Measurements from ENCODE around the gene ANKS1B. TPM values are rescaled to one million over a fixed set of nuclear protein-coding genes. Genes with fewer than 3 reads are reported as not detected.

ANKS1B gene
- total RNA-seq, 2 experiments from 2014 or later = 0.96 to 1.1 TPM

DNA sequence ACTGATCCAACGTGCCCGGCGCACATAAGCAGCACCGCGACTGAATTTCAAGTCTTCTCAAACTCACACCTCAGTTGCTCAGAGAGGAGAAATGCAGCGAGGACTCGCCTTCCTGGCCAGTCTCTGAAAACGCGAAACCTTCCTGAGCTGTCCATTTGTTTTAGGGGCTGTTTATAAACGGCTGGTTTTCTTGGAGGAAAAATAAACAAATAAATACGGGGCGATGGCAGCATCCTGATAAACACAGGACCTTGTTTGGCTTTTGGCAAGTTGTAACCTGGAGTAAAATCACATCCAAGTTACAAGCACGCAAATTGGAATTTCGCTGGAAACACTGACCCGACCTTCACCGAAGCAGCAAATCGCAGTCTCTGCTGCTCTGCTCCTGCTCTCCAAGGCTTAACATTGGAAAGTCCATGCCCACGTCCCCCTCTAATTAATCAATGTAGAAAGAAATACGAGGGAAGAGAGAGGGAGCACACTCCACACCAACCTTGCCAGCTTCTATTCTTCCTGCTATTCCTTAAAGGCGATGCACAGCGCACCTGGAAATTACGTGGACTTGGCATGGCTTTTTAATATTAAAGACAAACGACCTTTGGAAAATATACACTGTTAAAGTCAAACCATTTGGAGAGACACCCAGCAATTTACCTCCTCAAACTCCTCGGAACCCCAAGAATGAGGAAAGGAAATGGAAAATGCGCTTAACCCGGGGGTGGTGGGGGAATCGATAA, 1090.9 kb downstream of the ANKS1B start:
- Mint-ChIP-seq H3K27me3 (peaks cover 67% of the 10 kb centered on the region), H3K36me3 (no peaks in the 10 kb centered on the region), H3K27ac (no peak overlapping the region), H3K4me1 (peaks cover 5% of the 10 kb centered on the region), H3K9me3 (ENCODE audit: low read depth) (no peaks in the 10 kb centered on the region), H3K4me3 (no peak overlapping the region)
- no peak for DNase-seq
- CTCF ChIA-PET = no interaction called here
- no peak for ATAC-seq

DNA sequence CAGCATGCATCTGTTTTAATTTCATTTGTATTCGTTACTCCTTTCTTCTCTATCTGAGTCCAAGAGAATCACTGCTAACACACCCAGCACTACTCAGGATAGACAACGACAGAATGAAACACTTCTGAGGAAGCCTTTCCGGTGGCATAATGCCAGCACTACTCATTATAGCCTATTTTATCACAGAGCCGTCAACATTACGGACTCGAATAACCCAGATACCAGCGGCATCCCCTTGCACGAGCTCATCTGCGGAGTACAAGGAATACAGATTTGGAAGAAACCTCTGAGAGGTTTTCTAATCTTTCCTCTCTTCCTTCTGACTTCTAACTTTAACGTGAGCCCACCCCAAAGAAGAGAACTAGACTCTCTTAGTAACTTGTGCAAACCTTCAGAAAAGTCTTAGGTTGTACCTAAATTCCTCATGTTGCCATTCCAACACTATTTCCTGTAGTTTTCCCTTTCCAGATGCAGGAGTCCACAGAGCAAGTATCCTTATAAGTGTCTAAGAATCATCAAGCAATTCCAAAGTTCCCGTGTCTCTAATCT, 1091.5 kb downstream of the ANKS1B start:
- Mint-ChIP-seq H3K36me3 (no peaks in the 10 kb centered on the region), H3K9me3 (ENCODE audit: low read depth) (no peaks in the 10 kb centered on the region), H3K4me3 (no peak overlapping the region), H3K27ac (no peak overlapping the region), H3K27me3 (peaks cover 69% of the 10 kb centered on the region), H3K4me1 (peaks cover 5% of the 10 kb centered on the region)
- no peak for ATAC-seq
- DNase-seq = no peak
- CTCF ChIA-PET = no interaction called here

DNA sequence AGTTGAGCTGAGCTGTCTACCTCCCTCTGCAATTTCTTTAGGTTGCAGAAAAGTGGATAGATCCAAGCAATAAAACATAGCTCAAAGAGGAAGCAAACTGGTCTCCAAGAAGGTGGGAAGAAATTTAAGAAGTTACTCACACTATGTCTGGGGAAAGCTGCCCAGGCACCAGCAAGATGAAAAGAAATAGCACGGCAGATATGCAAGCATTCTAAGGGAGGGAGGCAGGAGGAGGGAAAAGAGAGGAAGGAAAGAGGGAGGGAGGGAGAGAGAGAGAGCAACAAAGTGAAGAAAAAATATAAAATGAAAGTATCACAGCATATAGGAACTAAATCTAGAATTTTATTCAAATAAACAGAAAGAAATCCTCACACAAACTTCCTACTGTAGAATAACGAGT, 1099.0 kb downstream of the ANKS1B start:
- peaks cover 43% of the 10 kb centered on the region for H3K27me3 Mint-ChIP-seq
- no peaks in the 10 kb centered on the region for H3K4me1 Mint-ChIP-seq
- H3K4me3 Mint-ChIP-seq = no peak overlapping the region
- CTCF ChIA-PET = no interaction called here
- H3K27ac Mint-ChIP-seq = no peak overlapping the region
- no peaks in the 10 kb centered on the region for H3K9me3 Mint-ChIP-seq (ENCODE audit: low read depth)
- no peak for ATAC-seq
- DNase-seq = no peak
- no peaks in the 10 kb centered on the region for H3K36me3 Mint-ChIP-seq

DNA sequence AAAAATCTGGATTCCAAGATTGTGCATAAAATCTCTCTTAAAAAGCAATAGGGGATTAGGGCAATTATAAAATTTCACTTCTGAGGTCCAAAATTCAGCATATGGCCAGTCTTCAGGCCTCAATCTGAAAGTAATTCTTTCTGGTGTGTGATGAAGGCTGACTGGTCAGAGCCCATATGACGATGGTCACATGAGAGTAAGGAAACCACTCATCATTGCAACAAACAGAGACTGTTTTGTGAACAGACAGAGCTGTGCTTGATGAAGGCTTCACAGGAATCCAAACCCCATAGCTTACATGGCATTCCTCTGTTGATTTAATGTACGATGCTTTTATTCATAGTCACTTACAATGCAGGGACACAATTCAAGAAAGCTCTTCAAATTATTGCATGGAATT, 1101.5 kb downstream of the ANKS1B start:
- no peaks in the 10 kb centered on the region for H3K9me3 Mint-ChIP-seq (ENCODE audit: low read depth)
- H3K36me3 Mint-ChIP-seq = no peaks in the 10 kb centered on the region
- peaks cover 38% of the 10 kb centered on the region for H3K27me3 Mint-ChIP-seq
- CTCF ChIA-PET = no interaction called here
- DNase-seq (no peak), ATAC-seq (no peak)
- H3K27ac Mint-ChIP-seq = no peak overlapping the region
- H3K4me1 Mint-ChIP-seq = no peaks in the 10 kb centered on the region
- no peak overlapping the region for H3K4me3 Mint-ChIP-seq

DNA sequence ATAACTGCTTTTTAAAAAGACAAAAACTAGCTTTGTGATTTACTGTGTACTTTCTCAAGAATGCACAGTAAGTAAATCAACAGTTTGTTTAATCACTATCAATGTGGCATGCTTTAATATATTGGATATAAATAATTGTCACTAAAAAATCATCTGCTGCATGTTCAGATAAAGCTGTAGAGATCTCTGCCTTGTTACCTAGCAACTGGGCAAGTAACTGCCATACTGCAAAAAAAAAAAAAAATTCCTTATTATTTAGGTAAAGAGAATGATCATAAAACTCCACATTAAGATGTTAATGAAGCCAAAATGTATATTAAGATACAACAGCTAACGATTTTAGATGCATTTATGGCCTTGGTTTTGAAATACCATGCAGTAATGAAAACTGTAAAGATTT, 1102.2 kb downstream of the ANKS1B start:
- no peaks in the 10 kb centered on the region for H3K9me3 Mint-ChIP-seq (ENCODE audit: low read depth)
- no peak overlapping the region for H3K4me3 Mint-ChIP-seq
- no peaks in the 10 kb centered on the region for H3K4me1 Mint-ChIP-seq
- ATAC-seq (no peak), DNase-seq (no peak)
- H3K36me3 Mint-ChIP-seq = no peaks in the 10 kb centered on the region
- peaks cover 37% of the 10 kb centered on the region for H3K27me3 Mint-ChIP-seq
- no peak overlapping the region for H3K27ac Mint-ChIP-seq
- CTCF ChIA-PET = no interaction called here

DNA sequence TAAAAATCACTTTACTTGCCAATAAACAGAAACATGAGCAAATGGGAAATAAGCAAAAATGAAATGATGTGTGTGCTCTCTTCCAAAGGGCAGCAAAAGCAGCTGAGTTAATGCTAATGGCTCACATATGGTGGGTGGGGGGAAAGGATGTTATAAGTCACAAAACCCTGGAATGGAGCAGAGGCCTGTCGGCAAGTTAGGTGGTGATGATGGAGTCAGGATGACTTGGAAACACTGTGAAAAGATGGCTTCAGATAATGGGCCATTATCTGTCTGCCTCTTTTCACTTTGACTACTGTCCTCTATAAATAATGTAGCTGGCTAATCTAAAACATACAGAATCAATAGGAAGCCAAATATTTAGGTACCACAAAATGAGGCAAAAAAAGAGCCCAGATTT, 1111.0 kb downstream of the ANKS1B start:
- no peak for ATAC-seq
- Mint-ChIP-seq H3K4me1 (peaks cover 9% of the 10 kb centered on the region), H3K36me3 (no peaks in the 10 kb centered on the region), H3K27me3 (peaks cover 21% of the 10 kb centered on the region), H3K4me3 (no peak overlapping the region), H3K9me3 (ENCODE audit: low read depth) (no peaks in the 10 kb centered on the region), H3K27ac (no peak overlapping the region)
- no peak for DNase-seq
- CTCF ChIA-PET = no interaction called here

DNA sequence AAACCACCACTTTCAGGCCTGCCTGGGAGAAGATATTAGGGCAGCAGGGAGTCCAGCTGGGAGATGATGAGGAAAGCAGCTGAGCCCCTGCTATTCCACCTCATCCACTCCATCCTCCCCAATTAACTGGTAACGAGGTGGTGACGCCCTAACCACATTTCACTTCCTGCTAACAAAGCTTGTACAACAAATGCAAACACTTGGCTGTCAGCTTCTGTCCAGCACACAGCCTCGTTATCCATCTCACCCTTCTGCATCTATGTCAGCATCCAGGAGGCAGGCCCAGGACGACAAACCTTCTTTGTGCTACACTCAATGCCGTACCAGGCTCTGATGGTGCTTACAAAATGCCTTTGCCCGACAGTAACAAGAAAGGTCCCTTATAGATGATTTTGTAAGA, 1114.2 kb downstream of the ANKS1B start:
- Mint-ChIP-seq H3K4me1 (peaks cover 9% of the 10 kb centered on the region), H3K4me3 (no peak overlapping the region), H3K27me3 (peaks cover 10% of the 10 kb centered on the region), H3K27ac (no peak overlapping the region), H3K9me3 (ENCODE audit: low read depth) (no peaks in the 10 kb centered on the region), H3K36me3 (no peaks in the 10 kb centered on the region)
- ATAC-seq = no peak
- DNase-seq = no peak
- CTCF ChIA-PET = no interaction called here

DNA sequence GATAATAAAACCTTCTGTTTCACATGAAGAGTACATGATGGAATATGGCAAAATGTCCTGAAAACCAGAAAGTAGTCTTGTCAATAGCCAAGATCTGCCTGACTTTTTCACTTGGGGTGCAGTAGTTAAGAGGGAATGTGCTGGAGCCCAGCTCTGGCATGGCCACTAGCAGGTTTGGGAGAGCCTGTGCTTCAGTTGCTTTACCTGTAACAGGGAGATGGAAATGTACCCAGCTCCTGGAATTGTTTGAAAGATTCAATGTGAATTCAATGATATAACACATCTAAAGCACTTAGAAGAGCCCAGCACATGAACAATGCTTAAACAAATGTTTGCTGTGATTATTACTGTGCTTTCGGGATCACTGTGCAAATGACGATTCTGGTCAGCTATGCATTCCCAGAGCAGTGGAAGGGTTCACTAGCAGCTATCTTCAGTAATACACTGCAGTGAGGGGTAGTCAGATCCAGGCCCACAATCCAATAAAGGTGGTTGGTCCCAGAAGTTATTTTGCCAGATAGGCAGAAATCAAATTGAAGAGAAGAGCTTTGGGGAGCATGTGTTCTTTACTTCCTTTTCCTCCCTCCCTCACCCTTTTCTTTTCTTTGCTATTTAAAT, 1114.7 kb downstream of the ANKS1B start:
- H3K27me3 Mint-ChIP-seq = peaks cover 10% of the 10 kb centered on the region
- H3K4me1 Mint-ChIP-seq = peaks cover 9% of the 10 kb centered on the region
- H3K9me3 Mint-ChIP-seq (ENCODE audit: low read depth) = no peaks in the 10 kb centered on the region
- DNase-seq (no peak), ATAC-seq (no peak)
- H3K4me3 Mint-ChIP-seq = no peak overlapping the region
- CTCF ChIA-PET = no interaction called here
- H3K27ac Mint-ChIP-seq = no peak overlapping the region
- H3K36me3 Mint-ChIP-seq = no peaks in the 10 kb centered on the region

DNA sequence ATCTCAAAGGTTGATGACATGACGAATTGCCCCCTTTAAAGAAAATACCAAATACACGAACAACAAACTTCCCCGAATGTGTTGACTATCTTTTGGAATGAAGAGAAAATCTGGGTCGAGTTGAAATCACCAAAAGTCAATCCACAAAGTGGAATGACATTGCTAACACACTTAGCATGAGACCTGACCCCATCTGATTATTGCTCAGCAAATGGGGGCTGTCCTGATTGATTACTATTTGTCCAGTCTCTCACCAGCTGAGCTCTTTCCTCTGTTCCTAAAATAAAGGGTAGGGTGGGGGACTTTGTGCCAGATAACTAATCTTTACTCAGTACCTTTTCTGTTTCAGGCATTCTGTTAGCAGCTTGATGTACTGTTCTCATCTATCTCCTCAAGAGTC, 1116.2 kb downstream of the ANKS1B start:
- no peak overlapping the region for H3K4me3 Mint-ChIP-seq
- peaks cover 9% of the 10 kb centered on the region for H3K4me1 Mint-ChIP-seq
- ATAC-seq (no peak), DNase-seq (no peak)
- no peaks in the 10 kb centered on the region for H3K36me3 Mint-ChIP-seq
- H3K9me3 Mint-ChIP-seq (ENCODE audit: low read depth) = no peaks in the 10 kb centered on the region
- H3K27ac Mint-ChIP-seq = no peak overlapping the region
- CTCF ChIA-PET = no interaction called here
- peaks cover 12% of the 10 kb centered on the region for H3K27me3 Mint-ChIP-seq

DNA sequence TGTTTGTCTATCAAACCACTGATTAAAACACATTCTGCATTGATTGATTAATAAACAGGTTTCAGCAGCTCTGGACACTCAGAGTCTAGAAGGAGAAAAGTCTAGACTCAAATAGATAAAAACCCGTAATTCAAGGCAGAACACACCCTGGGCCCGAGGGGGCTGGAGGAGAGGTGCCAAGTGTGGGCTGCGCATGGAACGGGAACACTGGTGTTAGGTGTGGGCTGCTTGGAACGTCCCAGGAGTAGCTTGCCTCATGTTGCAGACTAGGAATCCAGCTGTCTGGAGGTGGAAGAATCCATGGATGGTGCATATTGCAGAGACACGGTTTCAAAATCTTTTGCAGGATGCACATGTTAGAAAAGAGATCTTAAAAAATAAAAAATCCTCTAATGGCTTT, 1116.7 kb downstream of the ANKS1B start:
- Mint-ChIP-seq H3K27me3 (peaks cover 12% of the 10 kb centered on the region), H3K36me3 (no peaks in the 10 kb centered on the region), H3K4me3 (no peak overlapping the region), H3K4me1 (peaks cover 9% of the 10 kb centered on the region), H3K9me3 (ENCODE audit: low read depth) (no peaks in the 10 kb centered on the region), H3K27ac (no peak overlapping the region)
- ATAC-seq = no peak
- no peak for DNase-seq
- CTCF ChIA-PET = no interaction called here

DNA sequence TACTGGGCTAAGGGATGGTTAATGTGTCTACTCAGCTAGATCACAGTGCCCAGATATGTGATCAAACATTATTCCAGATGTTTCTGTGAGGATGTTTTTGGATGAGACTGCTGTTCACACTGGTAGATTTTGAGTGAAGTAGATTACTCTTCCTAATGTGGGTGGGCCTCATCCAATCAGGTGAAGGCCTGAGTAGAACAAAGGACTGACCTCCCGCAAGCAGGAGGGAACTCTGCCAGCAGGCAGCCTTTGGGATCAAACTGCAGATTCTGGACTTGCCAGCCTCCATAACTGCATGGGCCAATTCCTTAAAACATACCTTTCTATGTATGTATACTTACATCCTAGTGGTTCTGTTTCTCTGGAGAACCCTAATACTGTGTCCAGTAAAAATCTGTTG, 1120.4 kb downstream of the ANKS1B start:
- no peak overlapping the region for H3K27ac Mint-ChIP-seq
- CTCF ChIA-PET = no interaction called here
- H3K27me3 Mint-ChIP-seq = peaks cover 11% of the 10 kb centered on the region
- no peaks in the 10 kb centered on the region for H3K4me1 Mint-ChIP-seq
- H3K4me3 Mint-ChIP-seq = no peak overlapping the region
- H3K36me3 Mint-ChIP-seq = no peaks in the 10 kb centered on the region
- DNase-seq (no peak), ATAC-seq (no peak)
- H3K9me3 Mint-ChIP-seq (ENCODE audit: low read depth) = no peaks in the 10 kb centered on the region

DNA sequence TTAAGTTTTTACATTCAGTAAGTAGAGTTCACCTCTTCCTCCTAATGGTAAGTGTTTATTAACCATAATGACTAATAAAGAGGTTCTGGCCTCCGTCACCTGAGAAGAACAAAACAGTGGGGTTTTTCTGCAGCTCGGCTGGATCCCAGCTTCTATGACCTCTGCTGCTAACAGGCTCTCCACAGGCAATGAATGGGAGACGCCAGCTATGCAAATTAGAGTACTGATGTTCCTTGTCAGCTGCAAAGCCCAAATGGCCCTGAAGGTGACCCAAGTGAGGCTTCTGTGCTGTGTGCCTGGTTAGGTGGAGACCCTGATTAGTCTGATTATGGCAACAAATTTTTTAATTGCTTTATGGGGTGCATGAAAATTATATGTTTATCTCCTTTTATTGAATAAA, 1121.6 kb downstream of the ANKS1B start:
- no peak for DNase-seq
- H3K9me3 Mint-ChIP-seq (ENCODE audit: low read depth) = no peaks in the 10 kb centered on the region
- peaks cover 18% of the 10 kb centered on the region for H3K27me3 Mint-ChIP-seq
- CTCF ChIA-PET = no interaction called here
- no peak overlapping the region for H3K4me3 Mint-ChIP-seq
- no peak for ATAC-seq
- no peak overlapping the region for H3K27ac Mint-ChIP-seq
- H3K36me3 Mint-ChIP-seq = no peaks in the 10 kb centered on the region
- no peaks in the 10 kb centered on the region for H3K4me1 Mint-ChIP-seq

DNA sequence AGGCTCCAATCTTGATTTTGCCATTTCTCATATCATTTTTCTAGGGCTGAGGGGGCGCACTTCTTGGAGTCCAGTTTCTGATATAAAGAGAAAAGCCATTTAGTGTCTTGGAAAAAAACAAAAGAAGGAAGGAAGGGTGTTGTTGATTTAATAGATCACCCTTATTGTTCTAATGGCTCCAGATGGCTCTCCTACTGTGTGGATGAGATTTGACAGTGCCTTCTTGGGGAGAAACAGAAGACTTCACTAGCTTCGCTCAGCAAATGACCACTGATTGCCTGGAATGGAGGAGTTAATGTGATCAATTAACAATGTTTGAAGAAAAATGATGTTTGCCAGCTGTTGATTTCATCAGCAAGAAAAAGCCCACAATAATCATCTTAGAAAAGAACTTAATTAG, 1123.5 kb downstream of the ANKS1B start:
- no peak for DNase-seq
- Mint-ChIP-seq H3K27me3 (peaks cover 17% of the 10 kb centered on the region), H3K36me3 (no peaks in the 10 kb centered on the region), H3K4me1 (no peaks in the 10 kb centered on the region), H3K4me3 (no peak overlapping the region), H3K27ac (no peak overlapping the region), H3K9me3 (ENCODE audit: low read depth) (no peaks in the 10 kb centered on the region)
- CTCF ChIA-PET = no interaction called here
- no peak for ATAC-seq

DNA sequence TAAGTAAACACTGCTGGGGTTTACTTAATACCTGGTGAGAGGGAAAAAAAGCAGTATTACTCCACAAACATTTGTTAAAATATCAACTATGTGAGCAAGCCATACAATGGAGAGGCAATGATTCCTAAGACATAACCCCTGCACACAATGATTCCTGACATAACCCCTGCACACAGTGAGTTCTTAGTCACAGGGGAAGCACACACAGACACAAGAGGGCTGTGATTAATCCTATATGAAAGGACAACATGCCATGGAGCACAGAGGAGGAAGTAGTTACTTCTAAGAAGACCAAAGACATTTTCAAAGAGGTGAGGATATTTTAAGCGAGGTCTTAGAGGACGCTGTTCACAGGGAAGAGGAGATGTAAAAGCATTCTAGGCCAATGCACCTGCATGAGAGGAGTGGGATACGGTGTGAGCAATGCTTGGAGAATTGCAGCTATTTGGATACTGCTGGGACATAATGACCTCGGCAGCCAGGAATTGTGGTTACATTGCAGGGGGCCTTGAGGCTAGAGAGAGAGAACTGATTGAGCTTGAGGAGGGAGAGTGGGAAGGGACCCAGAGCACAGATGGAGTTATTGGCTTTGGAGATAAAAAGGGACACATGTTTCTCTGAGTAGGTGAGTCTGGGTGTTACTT, 1127.7 kb downstream of the ANKS1B start:
- DNase-seq = no peak
- H3K9me3 Mint-ChIP-seq (ENCODE audit: low read depth) = no peaks in the 10 kb centered on the region
- H3K4me1 Mint-ChIP-seq = no peaks in the 10 kb centered on the region
- CTCF ChIA-PET = no interaction called here
- H3K27me3 Mint-ChIP-seq = peaks cover 20% of the 10 kb centered on the region
- H3K27ac Mint-ChIP-seq = no peak overlapping the region
- no peaks in the 10 kb centered on the region for H3K36me3 Mint-ChIP-seq
- no peak for ATAC-seq
- H3K4me3 Mint-ChIP-seq = no peak overlapping the region

All from activated CD8-positive, alpha-beta memory T cell treated with anti-CD3 and anti-CD28 coated beads, Interleukin-2, amount 10 ng/mL, durations not matched to agents 7 days and 5 days (primary cell).